Subcutaneous adipose tissue (tissue), 4 donors: ENCODE data around the gene FRMD4A. TPM values are rescaled to one million over a fixed set of nuclear protein-coding genes. Genes with fewer than 3 reads are reported as not detected.

Experiments used
- CTCF ChIP-seq: fragments of 450-650 bp; IDR thresholded peaks from one replicate; pipeline ENCODE4 v1.5.1; 2016; ENCODE audit warnings: low read depth, mild to moderate bottlenecking, control low read depth, antibody characterized with exemption, moderate library complexity
- total RNA-seq, 4 donors: library from RNA; depleted of rRNA; stranded (reverse); fragments of >200 nt; gene quantifications; one replicate each; pipeline ENCODE4 v1.1.0, GENCODE V29; 2016

The FRMD4A gene
- total RNA-seq, 4 donors from 2014 or later, result 70.0 to 206 (median 81.4) TPM

- TF ChIP-seq CTCF, result no peak
Measured at GRCh38 chr10:14240253-14241189, 90.2 kb downstream of the FRMD4A start.

- no peak for TF ChIP-seq CTCF
Measured at GRCh38 chr10:14236341-14236740, 94.4 kb downstream of the FRMD4A start.

GRCh38 chr10:14235566-14236195 is 95.0 kb downstream of the FRMD4A start:
- TF ChIP-seq CTCF, result no peak

GRCh38 chr10:14233566-14233965 is 97.2 kb downstream of the FRMD4A start:
- TF ChIP-seq CTCF, result no peak

GRCh38 chr10:14225379-14225778 is 105.3 kb downstream of the FRMD4A start:
- no peak for TF ChIP-seq CTCF

GRCh38 chr10:14220026-14220425 is 110.7 kb downstream of the FRMD4A start:
- no peak for TF ChIP-seq CTCF

GRCh38 chr10:14219411-14219810 is 111.3 kb downstream of the FRMD4A start:
- TF ChIP-seq CTCF, result no peak
